HG02571 (cell line): ENCODE measurements around the gene HES1.
"Not testable (repeated sequence)": the region's sequence is repeated elsewhere in the genome, so short reads cannot be mapped to it uniquely, and the experiment has no call there.

ENCODE experiments used
- ATAC-seq: cut with Tn5 transposase; IDR thresholded peaks from one replicate; pipeline ENCODE4 v1.9.1; 2021; ENCODE audit warnings: mild to moderate bottlenecking, moderate library complexity; ENCODE audit not compliant: unreplicated experiment

The HES1 gene

GRCh38 chr3:194124193-194124592 lies 11.8 kb upstream of the HES1 start:
- ATAC-seq, result no peak

GRCh38 chr3:194125442-194125841 lies 10.5 kb upstream of the HES1 start:
- ATAC-seq, result no peak

GRCh38 chr3:194126790-194127189 lies 9.2 kb upstream of the HES1 start:
- no peak for ATAC-seq

GRCh38 chr3:194128202-194128918 lies 7.6 kb upstream of the HES1 start:
- no peak for ATAC-seq

GRCh38 chr3:194128919-194129295 lies 7.0 kb upstream of the HES1 start:
- ATAC-seq, result not testable (repeated sequence)

GRCh38 chr3:194129581-194130133 lies 6.3 kb upstream of the HES1 start:
- no peak for ATAC-seq

- ATAC-seq, result no peak
Observed at GRCh38 chr3:194130188-194130587, 5.8 kb upstream of the HES1 start.

GRCh38 chr3:194130807-194131589 lies 5.0 kb upstream of the HES1 start:
- ATAC-seq, result peak; percentile 45

- ATAC-seq, result no peak
Observed at GRCh38 chr3:194132465-194133286, 3.3 kb upstream of the HES1 start.

GRCh38 chr3:194133661-194134230 lies 2.2 kb upstream of the HES1 start:
- ATAC-seq, result no peak

- ATAC-seq, result peak; percentile 16
Observed at GRCh38 chr3:194134231-194134756, 1.7 kb upstream of the HES1 start.

- ATAC-seq, result peak; percentile 36
Observed at GRCh38 chr3:194134757-194135515, 1.0 kb upstream of the HES1 start.

- ATAC-seq, result no peak
Observed at GRCh38 chr3:194135516-194135805, 487 bp upstream of the HES1 start.

- no peak for ATAC-seq
Observed at GRCh38 chr3:194136519-194137007, 615 bp downstream of the HES1 start.

GRCh38 chr3:194137008-194137505 lies 1.1 kb downstream of the HES1 start:
- no peak for ATAC-seq

- ATAC-seq, result peak; percentile 37
Observed at GRCh38 chr3:194137506-194138474, 1.8 kb downstream of the HES1 start.

- no peak for ATAC-seq
Observed at GRCh38 chr3:194138732-194139070, 2.8 kb downstream of the HES1 start.

GRCh38 chr3:194139071-194139813 lies 3.3 kb downstream of the HES1 start:
- no peak for ATAC-seq
